NT2/D1 (cell line): ENCODE data around the gene CCDC51.

Source experiments
- SUZ12 ChIP-seq: IDR thresholded peaks from 2 replicates; pipeline ENCODE4 v1.6.1; 2011; ENCODE audit not compliant: insufficient read length, insufficient read depth; ENCODE audit errors: extremely low read depth
- YY1 ChIP-seq: IDR thresholded peaks from 2 replicates; pipeline ENCODE4 v1.6.1; 2011; ENCODE audit not compliant: insufficient read length, insufficient read depth
- ZNF274 ChIP-seq: IDR thresholded peaks from 2 replicates; pipeline ENCODE4 v1.6.1; 2011; ENCODE audit warnings: mild to moderate bottlenecking, low read depth, low read length

- no peak for TF ChIP-seq ZNF274
- no peak for TF ChIP-seq SUZ12
- no peak for TF ChIP-seq YY1
These were observed 39.0 kb downstream of the CCDC51 start for GRCh38 chr3:48400824-48401433.
